Right cardiac atrium (tissue), 5 donors: ENCODE data around the gene AHRR. TPM values are rescaled to one million over a fixed set of nuclear protein-coding genes. Genes with fewer than 3 reads are reported as not detected.

Experiments used
- ATAC-seq, 2 donors: fragments of 200-7000 bp; cut with Tn5 transposase; one replicate each; pipeline versions ENCODE4 v1.8.0 to v1.9.1; 2020; ENCODE audit warnings: moderate library complexity in 2 of 2, mild to moderate bottlenecking in 1 of 2
- DNase-seq, 3 donors: peaks; one replicate each; pipeline ENCODE4 v3.0.0-alpha.2; 2020
- H3K27ac ChIP-seq: one replicate; pipeline ENCODE4 v1.5.1; 2013; ENCODE audit warnings: mild to moderate bottlenecking, low read length, control low read depth, moderate library complexity
- H3K27me3 ChIP-seq: one replicate; pipeline ENCODE4 v1.6.1; 2013; ENCODE audit not compliant: control insufficient read depth, insufficient read depth
- H3K4me1 ChIP-seq: one replicate; pipeline ENCODE4 v1.6.1; 2013; ENCODE audit warnings: low read length; ENCODE audit not compliant: control insufficient read depth, insufficient read depth
- H3K4me3 ChIP-seq: one replicate; pipeline ENCODE4 v1.5.1; 2013; ENCODE audit warnings: low read length, control low read depth
- H3K9me3 ChIP-seq: one replicate; pipeline ENCODE4 v1.6.1; 2013; ENCODE audit warnings: low read length; ENCODE audit not compliant: control insufficient read depth
- WGBS: extraction: QIAGEN DNeasy Blood & Tissue Kit; methylation state at CpG from one replicate; pipeline ENCODE4 v1.1.7; 2013; 5-methylcytosine and 5-hydroxymethylcytosine counted together
- intact Hi-C, 4 donors: fragments of 100-400 bp; cut with DNase I; formaldehyde crosslinking; loops; one replicate each; pipeline versions ENCODE4 v1.11.0 to v1.14.0; 2022 to 2023
- polyA plus RNA-seq: library from polyadenylated mRNA; stranded (reverse); fragments of 200-250 nt; gene quantifications from one replicate; pipeline ENCODE4 v1.2.3, GENCODE V29; 2013
- total RNA-seq, 4 donors: library from RNA; stranded (reverse); fragmentation: NEBNext Ultra II Directional; extraction: Animal tissue kit (Norgen Biotek cat#: 25700); gene quantifications; one replicate each; pipeline ENCODE4 v1.2.1, GENCODE V29; 2021
- donor health status: healthy with polysubstance abuse.
- donor health status: DM: no; HTN: yes; CAD: no.
- donor health status: DM: no; HTN: no; CAD: no.
- donor health status: DM: no; HTN: yes; CAD: no; lungs with severe emphysema.
- donor health status: DM: yes; HTN: yes; CAD: no.

Gene AHRR
- total and polyA plus RNA-seq, 5 donors = 0.17 to 3.7 (median 0.41) TPM

- ATAC-seq = no peak
- H3K4me3 ChIP-seq = no peak overlapping the region
- no peaks in the 10 kb centered on the region for H3K9me3 ChIP-seq
- H3K4me1 ChIP-seq = peaks cover 3% of the 10 kb centered on the region
- no peak for DNase-seq
- H3K27me3 ChIP-seq = no peaks in the 10 kb centered on the region
- 78% methylated on average over 14 of the region's 14 CpGs for WGBS
- H3K27ac ChIP-seq = no peak overlapping the region
- intact Hi-C loops = no loop called here
Observed at GRCh38 chr5:439636-440035, 118.1 kb downstream of the AHRR start.

- Histone ChIP-seq H3K27me3 (no peaks in the 10 kb centered on the region), H3K4me1 (peaks cover 3% of the 10 kb centered on the region), H3K4me3 (no peak overlapping the region), H3K9me3 (no peaks in the 10 kb centered on the region), H3K27ac (no peak overlapping the region)
- 72% methylated on average over 18 of the region's 18 CpGs for WGBS
- intact Hi-C loops = no loop called here
- no peak for ATAC-seq
- DNase-seq = no peak
Observed at GRCh38 chr5:440401-441201, 119.1 kb downstream of the AHRR start.

GRCh38 chr5:441996-442334, 120.5 kb downstream of the AHRR start:
- ATAC-seq (no peak), DNase-seq (no peak)
- peaks cover 3% of the 10 kb centered on the region for H3K4me1 ChIP-seq
- H3K27me3 ChIP-seq = no peaks in the 10 kb centered on the region
- 91% methylated on average over 5 of the region's 5 CpGs for whole genome bisulfite sequencing
- intact Hi-C loops = no loop called here
- peak overlapping the region; percentile 82 for H3K4me3 ChIP-seq
- no peak overlapping the region for H3K27ac ChIP-seq
- H3K9me3 ChIP-seq = no peaks in the 10 kb centered on the region

GRCh38 chr5:442335-443238, 121.1 kb downstream of the AHRR start, which contains the start of gene EXOC3:
TSS of gene EXOC3 (plus strand) at chr5:443176. CDS start at chr5:446206, 3,030 bp downstream.
- Histone ChIP-seq H3K27ac (peak within 1 kb of the TSS; percentile 55), H3K4me3 (peak within 1 kb of the TSS; percentile 82), H3K27me3 (no peaks in the 10 kb centered on the region), H3K9me3 (no peaks in the 10 kb centered on the region), H3K4me1 (peaks cover 3% of the 10 kb centered on the region)
- ATAC-seq = peak; percentile 94
- DNase-seq = peak; percentile 80 to 93 (median 90)
- 6% methylated on average over 73 of the region's 73 CpGs for WGBS
- intact Hi-C loops = no loop called here

- Histone ChIP-seq H3K27ac (no peak overlapping the region), H3K4me1 (peaks cover 3% of the 10 kb centered on the region), H3K4me3 (peak overlapping the region; percentile 82), H3K27me3 (no peaks in the 10 kb centered on the region), H3K9me3 (no peaks in the 10 kb centered on the region)
- WGBS = 21% methylated on average over 54 of the region's 62 CpGs
- intact Hi-C loops = no loop called here
- ATAC-seq (peak; percentile 22 to 39), DNase-seq (peak in 1 of 3 donors; percentile 79)
Observed at GRCh38 chr5:443239-444151, 122.0 kb downstream of the AHRR start.

GRCh38 chr5:444226-444625, 122.7 kb downstream of the AHRR start:
- H3K4me1 ChIP-seq = peaks cover 3% of the 10 kb centered on the region
- no peak for DNase-seq
- intact Hi-C loops = no loop called here

GRCh38 chr5:445591-445990, 124.1 kb downstream of the AHRR start:
- intact Hi-C loops = no loop called here
- WGBS = 94% methylated on average over 10 of the region's 10 CpGs
- DNase-seq = no peak

More at GRCh38 chr5:444226-444625, 122.7 kb downstream of the AHRR start:
- no peaks in the 10 kb centered on the region for H3K9me3 ChIP-seq
- no peak overlapping the region for H3K4me3 ChIP-seq
- ATAC-seq = no peak
- 86% methylated on average over 8 of the region's 8 CpGs for WGBS
- no peaks in the 10 kb centered on the region for H3K27me3 ChIP-seq
- H3K27ac ChIP-seq = no peak overlapping the region

GRCh38 chr5:446066-446882, 124.8 kb downstream of the AHRR start:
- ATAC-seq (no peak), DNase-seq (no peak)
- intact Hi-C loops = no loop called here
- H3K9me3 ChIP-seq = no peaks in the 10 kb centered on the region
- no peak overlapping the region for H3K27ac ChIP-seq
- no peaks in the 10 kb centered on the region for H3K27me3 ChIP-seq
- peaks cover 3% of the 10 kb centered on the region for H3K4me1 ChIP-seq
- 90% methylated on average over 19 of the region's 19 CpGs for WGBS
- no peak overlapping the region for H3K4me3 ChIP-seq

More at GRCh38 chr5:445591-445990, 124.1 kb downstream of the AHRR start:
- Histone ChIP-seq H3K4me3 (no peak overlapping the region), H3K27ac (no peak overlapping the region), H3K4me1 (peaks cover 3% of the 10 kb centered on the region), H3K27me3 (no peaks in the 10 kb centered on the region), H3K9me3 (no peaks in the 10 kb centered on the region)
- ATAC-seq = no peak

GRCh38 chr5:446883-447263, 125.4 kb downstream of the AHRR start:
- intact Hi-C loops = no loop called here
- Histone ChIP-seq H3K4me1 (peaks cover 3% of the 10 kb centered on the region), H3K27ac (no peak overlapping the region), H3K4me3 (no peak overlapping the region), H3K9me3 (no peaks in the 10 kb centered on the region), H3K27me3 (no peaks in the 10 kb centered on the region)
- WGBS = 56% methylated on average over 7 of the region's 7 CpGs
- DNase-seq (no peak), ATAC-seq (no peak)

GRCh38 chr5:447501-447900, 126.0 kb downstream of the AHRR start:
- H3K9me3 ChIP-seq = peaks cover 2% of the 10 kb centered on the region
- DNase-seq = no peak

More at GRCh38 chr5:447501-447900, 126.0 kb downstream of the AHRR start:
- intact Hi-C loops = no loop called here
- Histone ChIP-seq H3K4me3 (no peak overlapping the region), H3K27me3 (no peaks in the 10 kb centered on the region), H3K4me1 (peaks cover 3% of the 10 kb centered on the region), H3K27ac (no peak overlapping the region)
- no peak for ATAC-seq
- WGBS = 95% methylated on average over 21 of the region's 21 CpGs
